Psoas muscle (tissue), 8 donors: ENCODE measurements around the gene KCNJ4. TPM values are rescaled to one million over a fixed set of nuclear protein-coding genes. Genes with fewer than 3 reads are reported as not detected.

Source experiments
- ATAC-seq, 4 donors: fragments of 200-7000 bp; cut with Tn5 transposase; one replicate each; pipeline ENCODE4 v1.9.1; 2020; ENCODE audit warnings: moderate library complexity in 3 of 4, mild to moderate bottlenecking in 2 of 4
- DNase-seq, 2 donors: peaks; one replicate each; pipeline ENCODE4 v3.0.0-alpha.2; 2020
- H3K27ac ChIP-seq: fragments of 200-600 bp; one replicate; pipeline ENCODE4 v1.8.0; 2022
- H3K27me3 ChIP-seq, 3 donors: fragments of 200-600 bp in 1 of 3; one replicate each; pipeline versions ENCODE4 v1.6.1 to v1.8.0; 2013 to 2022; ENCODE audit warnings: low read length in 2 of 3, mild to moderate bottlenecking in 2 of 3, moderate library complexity in 1 of 3; ENCODE audit not compliant: insufficient read depth in 3 of 3
- H3K36me3 ChIP-seq, 2 donors: fragments of 200-600 bp in 1 of 2; one replicate each; pipeline versions ENCODE4 v1.6.1 to v1.8.0; 2013 to 2022; ENCODE audit warnings: low read depth in 1 of 2, mild to moderate bottlenecking in 1 of 2, moderate library complexity in 1 of 2; ENCODE audit not compliant: insufficient read depth in 1 of 2
- H3K4me1 ChIP-seq: fragments of 200-600 bp; one replicate; pipeline ENCODE4 v1.8.0; 2022
- H3K4me3 ChIP-seq: fragments of 200-600 bp; one replicate; pipeline ENCODE4 v1.8.0; 2022; ENCODE audit warnings: mild to moderate bottlenecking
- H3K9me3 ChIP-seq: fragments of 200-600 bp; one replicate; pipeline ENCODE4 v1.8.0; 2022
- WGBS, 3 donors: extraction: QIAGEN DNeasy Blood & Tissue Kit; methylation state at CpG; one replicate each; pipeline versions ENCODE4 v1.1.6 to v1.1.7; 2013; 5-methylcytosine and 5-hydroxymethylcytosine counted together
- intact Hi-C, 2 donors: fragments of 100-400 bp; cut with DNase I; formaldehyde crosslinking; loops; one replicate each; pipeline versions ENCODE4 v1.11.0 to v1.14.2; 2022
- polyA plus RNA-seq, 3 donors: library from polyadenylated mRNA; stranded (reverse); fragments of 200-250 nt; gene quantifications; one replicate each; pipeline ENCODE4 v1.2.3, GENCODE V29; 2013
- total RNA-seq, 4 donors: library from RNA; stranded (reverse); fragmentation: NEBNext Ultra II Directional in 2 of 4; extraction: Animal tissue kit (Norgen Biotek cat#: 25700) in 2 of 4; gene quantifications; one replicate each; pipeline versions ENCODE4 v1.2.1 to v1.2.4, GENCODE V29; 2021 to 2023
- TF ChIP-seq, protein P1 (sequence below): fragments of 200-600 bp; IDR thresholded peaks from one replicate; pipeline ENCODE4 v1.8.0; 2022; ENCODE audit warnings: antibody characterized with exemption
- donor health status: healthy with polysubstance abuse.
- donor health status: DM: no; HTN: no; CAD: no; lungs with moderate emphysema.
- donor health status: Bipolar disorder and iron deficiency.
- donor health status: healthy.
- donor health status: DM: yes; HTN: yes; CAD: no.
- donor health status: DM: no; HTN: no; CAD: no.
- donor health status: DM: no; HTN: no; CAD: no.
- donor health status: DM: yes; HTN: yes; CAD: no.

Gene KCNJ4
- total and polyA plus RNA-seq, 7 donors = 0.01 TPM; not detected in 6

DNA sequence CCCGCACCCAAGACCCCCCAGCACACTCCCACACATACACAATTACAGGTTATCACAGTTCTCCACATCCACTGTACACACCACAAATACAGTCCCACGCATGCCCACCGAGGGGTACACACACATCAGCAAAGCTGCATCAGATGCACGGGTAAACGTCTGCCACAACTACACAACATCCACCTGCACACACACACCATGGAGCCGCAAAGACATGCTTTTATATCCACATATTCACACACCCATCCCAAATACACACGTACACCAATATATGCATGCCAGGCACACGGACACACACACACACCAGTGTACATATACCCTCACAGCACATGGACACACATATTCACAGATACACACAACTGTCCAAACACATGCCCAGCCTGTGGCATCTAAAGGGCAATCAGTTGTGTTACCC is 5.4 kb upstream of the KCNJ4 start:
- Histone ChIP-seq H3K27me3 (peaks cover 0 to 80% (median 16%) of the 10 kb centered on the region in 3 donors), H3K4me1 (peaks cover 9% of the 10 kb centered on the region), H3K4me3 (no peak overlapping the region), H3K9me3 (no peaks in the 10 kb centered on the region), H3K27ac (no peak overlapping the region), H3K36me3 (no peaks in the 10 kb centered on the region)
- 35 to 49% (median 38%) methylated on average over 8 of the region's 8 CpGs for WGBS, 3 donors
- TF ChIP-seq, protein P1, sequence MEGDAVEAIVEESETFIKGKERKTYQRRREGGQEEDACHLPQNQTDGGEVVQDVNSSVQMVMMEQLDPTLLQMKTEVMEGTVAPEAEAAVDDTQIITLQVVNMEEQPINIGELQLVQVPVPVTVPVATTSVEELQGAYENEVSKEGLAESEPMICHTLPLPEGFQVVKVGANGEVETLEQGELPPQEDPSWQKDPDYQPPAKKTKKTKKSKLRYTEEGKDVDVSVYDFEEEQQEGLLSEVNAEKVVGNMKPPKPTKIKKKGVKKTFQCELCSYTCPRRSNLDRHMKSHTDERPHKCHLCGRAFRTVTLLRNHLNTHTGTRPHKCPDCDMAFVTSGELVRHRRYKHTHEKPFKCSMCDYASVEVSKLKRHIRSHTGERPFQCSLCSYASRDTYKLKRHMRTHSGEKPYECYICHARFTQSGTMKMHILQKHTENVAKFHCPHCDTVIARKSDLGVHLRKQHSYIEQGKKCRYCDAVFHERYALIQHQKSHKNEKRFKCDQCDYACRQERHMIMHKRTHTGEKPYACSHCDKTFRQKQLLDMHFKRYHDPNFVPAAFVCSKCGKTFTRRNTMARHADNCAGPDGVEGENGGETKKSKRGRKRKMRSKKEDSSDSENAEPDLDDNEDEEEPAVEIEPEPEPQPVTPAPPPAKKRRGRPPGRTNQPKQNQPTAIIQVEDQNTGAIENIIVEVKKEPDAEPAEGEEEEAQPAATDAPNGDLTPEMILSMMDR = no peak
- intact Hi-C loops = no loop called here
- ATAC-seq (no peak), DNase-seq (peak in 1 of 2 donors; percentile 22)

DNA sequence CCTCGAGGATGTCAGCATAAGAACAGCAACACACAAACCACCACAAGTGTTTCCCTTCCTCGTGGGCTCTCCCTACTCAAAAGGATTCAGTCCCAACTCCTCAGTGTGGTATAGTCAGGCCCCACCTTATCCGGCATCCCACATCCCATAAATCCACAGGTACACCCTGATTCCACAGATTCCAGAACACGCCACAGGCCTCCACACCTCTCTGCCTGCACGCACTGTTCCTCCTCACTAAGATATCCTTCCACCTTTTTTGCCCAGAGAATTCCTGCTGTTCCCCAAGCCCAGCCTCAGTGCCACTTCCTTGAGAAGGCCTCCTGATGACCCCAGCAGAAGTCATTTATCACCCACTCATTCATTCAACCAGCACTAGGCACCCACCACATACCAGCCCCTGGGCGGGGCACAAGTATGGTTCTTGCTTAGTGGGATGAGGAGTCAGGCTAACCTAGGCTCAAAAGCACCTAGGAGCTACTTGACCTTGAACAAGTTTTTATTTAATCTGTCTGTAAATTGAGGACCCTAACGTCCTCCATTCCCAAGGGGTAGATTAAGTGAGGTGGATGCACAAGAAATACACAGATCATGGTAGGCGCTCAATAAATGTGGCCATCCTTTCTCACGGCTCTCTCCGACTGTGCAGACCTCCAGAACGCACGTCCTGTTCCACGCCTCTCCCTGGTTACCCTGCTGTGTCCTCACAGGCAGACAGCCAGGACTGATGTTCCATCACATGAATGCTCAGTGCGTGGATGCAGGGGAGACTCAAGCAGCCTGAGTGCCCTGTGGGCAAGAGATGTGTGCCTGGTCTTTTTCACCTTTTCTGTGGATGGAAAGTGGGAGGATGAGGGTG is 2.1 kb upstream of the KCNJ4 start:
- Histone ChIP-seq H3K9me3 (no peaks in the 10 kb centered on the region), H3K4me3 (no peak overlapping the region), H3K27ac (no peak overlapping the region), H3K27me3 (peaks cover 0 to 90% (median 21%) of the 10 kb centered on the region in 3 donors), H3K36me3 (no peaks in the 10 kb centered on the region), H3K4me1 (peaks cover 9% of the 10 kb centered on the region)
- intact Hi-C loops = loop anchor here in 1 of 2 donors (5.0 kb wide), 1 partner anchor 45 kb away; no protein-coding TSS in a partner anchor
- TF ChIP-seq, protein P1 = no peak
- ATAC-seq (no peak), DNase-seq (no peak)
- WGBS, 3 donors = 76 to 88% (median 77%) methylated on average over 14 of the region's 14 CpGs

DNA sequence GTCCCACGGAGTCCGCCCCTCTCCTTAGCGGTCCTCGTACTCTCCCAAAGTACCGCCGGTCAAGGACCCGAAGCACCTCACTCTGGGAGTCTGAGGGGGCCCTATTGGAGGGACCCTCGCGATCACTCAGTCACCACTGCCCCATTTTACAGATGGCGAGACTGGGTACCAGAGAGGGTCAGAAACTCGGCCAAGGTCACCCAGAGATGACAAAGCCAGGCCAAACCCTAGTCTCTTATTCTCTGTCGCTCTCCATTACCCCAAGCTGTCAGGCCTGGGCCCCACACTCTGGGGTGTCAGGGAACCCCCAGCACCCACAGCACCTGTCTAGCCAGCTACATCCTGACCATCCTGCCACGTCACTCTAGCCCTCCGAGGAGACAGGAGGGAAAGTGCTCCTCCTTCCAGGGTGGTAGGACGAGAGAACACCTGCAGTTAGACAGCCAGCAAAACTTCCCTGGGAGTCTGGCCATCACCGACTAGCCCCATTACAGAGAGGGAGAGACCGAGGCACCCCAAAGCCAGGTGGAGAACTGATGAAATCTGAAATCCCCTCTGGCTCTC is 1.4 kb upstream of the KCNJ4 start:
- peaks cover 2% of the 10 kb centered on the region for H3K4me1 ChIP-seq
- DNase-seq = no peak
- H3K27me3 ChIP-seq = peaks cover 0 to 90% (median 21%) of the 10 kb centered on the region in 3 donors
- no peak overlapping the region for H3K4me3 ChIP-seq
- intact Hi-C loops = loop anchor here in 1 of 2 donors (5.0 kb wide), 1 partner anchor 44 kb away; no protein-coding TSS in a partner anchor
- no peak overlapping the region for H3K27ac ChIP-seq
- no peaks in the 10 kb centered on the region for H3K36me3 ChIP-seq
- 52 to 55% (median 54%) methylated on average over 17 of the region's 17 CpGs for WGBS, 3 donors
- H3K9me3 ChIP-seq = no peaks in the 10 kb centered on the region
- no peak for ATAC-seq
- TF ChIP-seq, protein P1 = no peak

DNA sequence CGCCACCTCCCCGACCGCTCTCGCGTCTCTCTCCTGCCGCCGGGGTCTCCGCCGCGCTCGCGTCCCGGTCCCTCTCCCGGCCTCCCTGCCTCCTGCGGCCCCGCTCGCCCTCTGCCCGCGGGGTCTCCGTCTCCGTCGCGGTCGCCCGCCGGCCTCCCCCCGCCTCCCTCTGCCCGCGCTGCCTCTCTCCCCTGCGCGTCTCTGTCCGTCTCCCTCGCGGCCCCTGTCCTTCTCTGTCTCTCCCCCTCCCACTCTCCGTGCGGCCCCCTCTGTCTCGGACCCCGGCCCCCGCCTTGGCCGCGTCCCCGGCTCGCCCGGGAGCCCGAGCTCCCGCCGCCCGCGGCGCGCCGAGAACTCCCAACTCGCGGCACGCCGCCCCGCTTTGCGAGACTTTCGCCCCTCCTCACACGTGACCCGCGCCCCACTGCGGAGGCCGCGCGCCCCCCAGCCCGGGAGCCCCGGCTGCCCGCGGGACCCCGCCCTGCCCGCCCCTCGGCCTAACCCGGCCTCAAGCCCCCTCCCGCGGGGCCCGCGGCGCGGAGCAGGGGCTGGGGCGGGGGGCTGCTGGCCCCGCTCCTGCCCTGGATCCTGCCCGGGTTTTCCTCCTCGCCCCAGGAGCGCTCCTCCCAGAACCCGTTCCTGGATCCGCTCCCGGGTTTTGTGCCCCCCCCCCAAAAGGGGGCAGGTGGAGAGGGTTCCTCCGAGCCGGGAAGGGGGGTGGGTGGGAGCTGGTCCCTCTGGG is 702 bp upstream of the KCNJ4 start:
- TF ChIP-seq, protein P1 = no peak
- intact Hi-C loops = loop anchor here in 1 of 2 donors (5.0 kb wide), 1 partner anchor 43 kb away; no protein-coding TSS in a partner anchor

More for the DNA sequence above, 702 bp upstream of the KCNJ4 start:
- Histone ChIP-seq H3K27ac (no peak overlapping the region), H3K27me3 (peaks cover 0 to 91% (median 19%) of the 10 kb centered on the region in 3 donors), H3K4me3 (peak overlapping the region; percentile 56), H3K4me1 (no peaks in the 10 kb centered on the region), H3K36me3 (no peaks in the 10 kb centered on the region), H3K9me3 (no peaks in the 10 kb centered on the region)
- no peak for DNase-seq
- 1 to 2% (median 1%) methylated on average over 49 to 90 of the region's 90 CpGs for WGBS, 3 donors
- ATAC-seq = no peak
